ENCODE measurements around the gene NF1. TPM values are rescaled to one million over a fixed set of nuclear protein-coding genes. Genes with fewer than 3 reads are reported as not detected.

NF1 gene
- total and polyA plus RNA-seq, 2 donors (not counting 1 experiment from before 2014, with no cell fraction given) = 10.8 to 27.7 TPM

DNA sequence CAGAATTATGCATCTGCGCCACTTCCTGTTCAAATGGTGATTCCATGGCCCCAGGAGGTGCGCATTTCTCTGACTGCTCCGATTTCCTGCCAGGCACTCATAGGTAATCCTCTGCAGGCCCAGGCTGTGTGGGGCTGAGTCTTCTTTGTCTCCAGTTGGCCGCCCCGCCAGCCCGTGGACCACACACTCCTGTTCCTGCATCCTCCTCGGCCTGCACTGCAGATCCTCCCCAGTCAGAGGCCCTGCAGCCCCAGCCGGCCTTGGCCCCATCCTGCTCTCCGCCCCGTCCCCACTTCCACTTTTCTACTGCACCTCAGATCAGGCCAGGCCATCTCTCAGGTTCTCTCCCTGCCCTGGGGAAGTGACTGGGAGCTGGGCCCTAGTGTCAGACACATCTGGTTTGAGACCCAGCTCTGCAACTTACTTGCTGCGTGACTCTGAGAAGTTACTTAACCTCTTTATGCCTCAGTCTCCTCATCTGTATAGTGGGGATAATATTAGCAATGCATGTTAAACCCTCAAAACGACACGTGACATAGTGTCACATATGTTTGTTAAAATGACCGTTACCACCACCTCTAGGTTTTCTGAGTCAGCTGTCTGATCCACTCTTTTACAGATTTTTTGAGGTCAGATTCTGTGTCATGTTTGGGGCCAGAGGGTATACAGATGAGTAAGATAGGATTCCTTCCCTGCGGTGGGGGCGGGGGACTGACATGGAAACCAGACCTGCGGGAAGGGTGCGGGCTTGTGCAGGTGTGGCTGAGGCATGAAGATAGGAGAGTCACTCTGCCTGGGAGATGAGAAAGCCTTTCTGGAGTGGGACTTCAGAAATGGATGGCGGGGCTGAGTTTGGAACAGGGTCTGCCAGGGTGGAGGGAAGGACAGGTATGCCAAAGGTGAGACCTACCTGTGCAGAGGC lies 309.5 kb downstream of the NF1 start:
- ChIA-PET POLR2A (no interaction called here), CTCF (no interaction called here)
- no peak for TF ChIP-seq EZH2 (IDR thresholded peaks at IDR 0.05; ENCODE audit: borderline replicate concordance, insufficient read depth, low read depth, low read length, poor library complexity, severe bottlenecking)
- TF ChIP-seq, protein P1, sequence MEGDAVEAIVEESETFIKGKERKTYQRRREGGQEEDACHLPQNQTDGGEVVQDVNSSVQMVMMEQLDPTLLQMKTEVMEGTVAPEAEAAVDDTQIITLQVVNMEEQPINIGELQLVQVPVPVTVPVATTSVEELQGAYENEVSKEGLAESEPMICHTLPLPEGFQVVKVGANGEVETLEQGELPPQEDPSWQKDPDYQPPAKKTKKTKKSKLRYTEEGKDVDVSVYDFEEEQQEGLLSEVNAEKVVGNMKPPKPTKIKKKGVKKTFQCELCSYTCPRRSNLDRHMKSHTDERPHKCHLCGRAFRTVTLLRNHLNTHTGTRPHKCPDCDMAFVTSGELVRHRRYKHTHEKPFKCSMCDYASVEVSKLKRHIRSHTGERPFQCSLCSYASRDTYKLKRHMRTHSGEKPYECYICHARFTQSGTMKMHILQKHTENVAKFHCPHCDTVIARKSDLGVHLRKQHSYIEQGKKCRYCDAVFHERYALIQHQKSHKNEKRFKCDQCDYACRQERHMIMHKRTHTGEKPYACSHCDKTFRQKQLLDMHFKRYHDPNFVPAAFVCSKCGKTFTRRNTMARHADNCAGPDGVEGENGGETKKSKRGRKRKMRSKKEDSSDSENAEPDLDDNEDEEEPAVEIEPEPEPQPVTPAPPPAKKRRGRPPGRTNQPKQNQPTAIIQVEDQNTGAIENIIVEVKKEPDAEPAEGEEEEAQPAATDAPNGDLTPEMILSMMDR (IDR thresholded peaks at IDR 0.05) = no peak
- 67% methylated on average over 17 of the region's 19 CpGs for WGBS (ENCODE audit: insufficient coverage)
- intact Hi-C loops (cut with micrococcal nuclease) = no loop called here
- H3K79me2 ChIP-seq (ENCODE audit: control insufficient read depth, insufficient read depth, low read length) = no peaks in the 10 kb centered on the region
- no peaks in the 10 kb centered on the region for H4K20me1 ChIP-seq (ENCODE audit: control insufficient read depth, insufficient read depth, low read length, poor library complexity, severe bottlenecking)
- H3K27ac ChIP-seq (ENCODE audit: low read length in 2 of 2) = no peak overlapping the region
- H3K36me3 ChIP-seq (replicated peaks in 1 of 2; ENCODE audit: control extremely low read depth in 1 of 2, control insufficient read depth in 1 of 2, extremely low read depth in 1 of 2, insufficient read depth in 2 of 2, low read length in 1 of 2) = no peaks in the 10 kb centered on the region
- no peaks in the 10 kb centered on the region for H3K4me1 ChIP-seq (ENCODE audit: control insufficient read depth in 2 of 2, insufficient read depth in 2 of 2, low read length in 2 of 2)
- no peaks in the 10 kb centered on the region for H3K9me3 ChIP-seq (ENCODE audit: control extremely low read depth in 1 of 3, control insufficient read depth in 2 of 3, insufficient read depth in 1 of 3, low read length in 2 of 3)
- Mint-ChIP-seq H3K9me3 (ENCODE audit: insufficient read depth) (no peaks in the 10 kb centered on the region), H3K4me3 (no peak overlapping the region), H3K27me3 (peaks cover 16% of the 10 kb centered on the region), H3K27ac (no peak overlapping the region), H3K4me1 (no peaks in the 10 kb centered on the region)
- no peak overlapping the region for H3K4me2 ChIP-seq (replicated peaks; ENCODE audit: low read depth, low read length, poor library complexity, severe bottlenecking)
- ATAC-seq (ENCODE audit: low read depth) = no peak
- no peak overlapping the region for H3K9ac ChIP-seq (ENCODE audit: low read length)
- DNase-seq = no peak
- H2AFZ ChIP-seq (ENCODE audit: insufficient read depth, low read depth, low read length, poor library complexity, severe bottlenecking) = no peak overlapping the region
- no peak overlapping the region for H3K4me3 ChIP-seq (ENCODE audit: control extremely low read depth in 1 of 5, extremely low read depth in 1 of 5, insufficient read depth in 1 of 5, low read depth in 2 of 5, low read length in 4 of 5)
- H3K27me3 ChIP-seq (replicated peaks in 1 of 4; ENCODE audit: control extremely low read depth in 1 of 4, control insufficient read depth in 3 of 4, insufficient read depth in 4 of 4, low read length in 3 of 4) = no peaks in the 10 kb centered on the region

- peaks cover 14% of the 10 kb centered on the region for H3K27me3 Mint-ChIP-seq
- no peak overlapping the region for H3K4me3 Mint-ChIP-seq
- POLR2A ChIA-PET = no interaction called here
- CTCF ChIA-PET = interaction anchor here (1.4 kb wide), 1 partner anchor 437 kb away, joined by 3 read pairs; no protein-coding TSS in a partner anchor
- H3K4me1 Mint-ChIP-seq = no peaks in the 10 kb centered on the region
- ATAC-seq (ENCODE audit: low read depth) = no peak
- Histone ChIP-seq H2AFZ (ENCODE audit: insufficient read depth, low read depth, low read length, poor library complexity, severe bottlenecking) (no peak overlapping the region), H3K4me3 (ENCODE audit: control extremely low read depth in 1 of 5, extremely low read depth in 1 of 5, insufficient read depth in 1 of 5, low read depth in 2 of 5, low read length in 4 of 5) (no peak overlapping the region), H3K79me2 (ENCODE audit: control insufficient read depth, insufficient read depth, low read length) (no peaks in the 10 kb centered on the region), H3K36me3 (replicated peaks in 1 of 2; ENCODE audit: control extremely low read depth in 1 of 2, control insufficient read depth in 1 of 2, extremely low read depth in 1 of 2, insufficient read depth in 2 of 2, low read length in 1 of 2) (no peaks in the 10 kb centered on the region), H3K27me3 (replicated peaks in 1 of 4; ENCODE audit: control extremely low read depth in 1 of 4, control insufficient read depth in 3 of 4, insufficient read depth in 4 of 4, low read length in 3 of 4) (no peaks in the 10 kb centered on the region), H3K4me2 (replicated peaks; ENCODE audit: low read depth, low read length, poor library complexity, severe bottlenecking) (no peak overlapping the region), H3K9me3 (ENCODE audit: control extremely low read depth in 1 of 3, control insufficient read depth in 2 of 3, insufficient read depth in 1 of 3, low read length in 2 of 3) (no peaks in the 10 kb centered on the region), H3K27ac (ENCODE audit: low read length in 2 of 2) (no peak overlapping the region), H4K20me1 (ENCODE audit: control insufficient read depth, insufficient read depth, low read length, poor library complexity, severe bottlenecking) (no peaks in the 10 kb centered on the region), H3K9ac (ENCODE audit: low read length) (no peak overlapping the region), H3K4me1 (ENCODE audit: control insufficient read depth in 2 of 2, insufficient read depth in 2 of 2, low read length in 2 of 2) (no peaks in the 10 kb centered on the region)
- TF ChIP-seq EZH2 (IDR thresholded peaks at IDR 0.05; ENCODE audit: borderline replicate concordance, insufficient read depth, low read depth, low read length, poor library complexity, severe bottlenecking) = no peak
- TF ChIP-seq, protein P1 (IDR thresholded peaks at IDR 0.05) = no peak
- WGBS (ENCODE audit: insufficient coverage) = 78% methylated on average over 4 of the region's 5 CpGs
- no peaks in the 10 kb centered on the region for H3K9me3 Mint-ChIP-seq (ENCODE audit: insufficient read depth)
- no peak overlapping the region for H3K27ac Mint-ChIP-seq
- DNase-seq = no peak
- intact Hi-C loops (cut with micrococcal nuclease) = no loop called here
Observed at GRCh38 chr17:31405890-31406371, 311.2 kb downstream of the NF1 start.
